Measurements from ENCODE around the gene BICD1. TPM values are rescaled to one million over a fixed set of nuclear protein-coding genes. Genes with fewer than 3 reads are reported as not detected.
"Not testable (repeated sequence)": the region's sequence is repeated elsewhere in the genome, so short reads cannot be mapped to it uniquely, and the experiment has no call there.

The BICD1 gene
- total RNA-seq, 1 donor from 2014 or later: 8.5 TPM

DNA sequence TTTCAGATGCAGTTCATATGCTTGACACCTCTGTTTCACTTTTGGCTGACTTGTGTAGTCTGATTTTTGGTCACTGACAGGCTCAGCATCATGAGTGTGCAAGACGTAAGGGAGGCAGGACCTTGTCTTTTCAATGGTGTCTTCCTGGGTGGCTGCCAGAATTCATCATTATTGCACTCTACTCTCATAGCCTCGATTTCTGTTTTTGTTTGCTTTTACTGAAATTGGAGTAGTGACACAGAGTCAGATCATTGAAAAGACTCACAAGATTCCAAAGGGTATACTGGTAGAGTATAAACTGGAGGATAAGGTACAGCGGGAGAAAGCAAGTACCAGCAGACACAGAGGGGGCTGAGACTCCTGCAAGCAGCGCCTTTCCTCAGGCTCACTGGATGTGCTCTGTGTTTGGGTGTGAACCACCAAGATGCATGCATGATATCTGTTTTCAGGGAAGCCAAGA, 166.4 kb downstream of the BICD1 start:
- no peak for DNase-seq
- Histone ChIP-seq H3K4me1 (peaks cover 16% of the 10 kb centered on the region), H3K27ac (replicated peaks) (no peak overlapping the region), H3K9me3 (replicated peaks) (no peaks in the 10 kb centered on the region), H3K4me3 (no peak overlapping the region), H3K27me3 (ENCODE audit: low read depth) (no peaks in the 10 kb centered on the region), H3K36me3 (no peaks in the 10 kb centered on the region)
- TF ChIP-seq, protein P1, sequence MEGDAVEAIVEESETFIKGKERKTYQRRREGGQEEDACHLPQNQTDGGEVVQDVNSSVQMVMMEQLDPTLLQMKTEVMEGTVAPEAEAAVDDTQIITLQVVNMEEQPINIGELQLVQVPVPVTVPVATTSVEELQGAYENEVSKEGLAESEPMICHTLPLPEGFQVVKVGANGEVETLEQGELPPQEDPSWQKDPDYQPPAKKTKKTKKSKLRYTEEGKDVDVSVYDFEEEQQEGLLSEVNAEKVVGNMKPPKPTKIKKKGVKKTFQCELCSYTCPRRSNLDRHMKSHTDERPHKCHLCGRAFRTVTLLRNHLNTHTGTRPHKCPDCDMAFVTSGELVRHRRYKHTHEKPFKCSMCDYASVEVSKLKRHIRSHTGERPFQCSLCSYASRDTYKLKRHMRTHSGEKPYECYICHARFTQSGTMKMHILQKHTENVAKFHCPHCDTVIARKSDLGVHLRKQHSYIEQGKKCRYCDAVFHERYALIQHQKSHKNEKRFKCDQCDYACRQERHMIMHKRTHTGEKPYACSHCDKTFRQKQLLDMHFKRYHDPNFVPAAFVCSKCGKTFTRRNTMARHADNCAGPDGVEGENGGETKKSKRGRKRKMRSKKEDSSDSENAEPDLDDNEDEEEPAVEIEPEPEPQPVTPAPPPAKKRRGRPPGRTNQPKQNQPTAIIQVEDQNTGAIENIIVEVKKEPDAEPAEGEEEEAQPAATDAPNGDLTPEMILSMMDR (IDR thresholded peaks at IDR 0.05; ENCODE audit: borderline replicate concordance): no peak
- intact Hi-C loops (cut with micrococcal nuclease): no loop called here

DNA sequence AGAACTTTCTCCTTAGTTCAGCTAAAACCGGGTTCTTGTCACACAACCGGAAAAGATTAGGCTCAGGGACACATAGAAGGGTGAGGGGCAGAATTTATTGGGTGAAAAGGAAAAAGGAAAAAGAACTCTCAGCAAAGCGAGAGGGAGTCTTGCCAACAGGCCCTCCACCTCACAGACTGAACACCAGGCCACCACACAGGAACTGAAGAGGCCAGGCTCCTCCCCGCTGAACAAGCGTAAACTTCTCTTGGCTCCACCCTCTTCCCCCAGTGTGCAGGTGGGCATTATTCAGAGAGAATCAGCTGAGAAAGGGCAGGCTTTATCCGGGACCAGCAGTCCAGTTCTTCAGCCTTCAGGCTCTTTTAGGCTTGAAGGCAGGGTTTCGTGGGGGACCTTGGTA, 167.1 kb downstream of the BICD1 start:
- Histone ChIP-seq H3K9me3 (replicated peaks) (no peaks in the 10 kb centered on the region), H3K4me3 (no peak overlapping the region), H3K27me3 (ENCODE audit: low read depth) (no peaks in the 10 kb centered on the region), H3K27ac (replicated peaks) (no peak overlapping the region), H3K36me3 (no peaks in the 10 kb centered on the region), H3K4me1 (peaks cover 16% of the 10 kb centered on the region)
- TF ChIP-seq, protein P1 (IDR thresholded peaks at IDR 0.05; ENCODE audit: borderline replicate concordance): no peak
- intact Hi-C loops (cut with micrococcal nuclease): no loop called here
- DNase-seq: peak; percentile 16

DNA sequence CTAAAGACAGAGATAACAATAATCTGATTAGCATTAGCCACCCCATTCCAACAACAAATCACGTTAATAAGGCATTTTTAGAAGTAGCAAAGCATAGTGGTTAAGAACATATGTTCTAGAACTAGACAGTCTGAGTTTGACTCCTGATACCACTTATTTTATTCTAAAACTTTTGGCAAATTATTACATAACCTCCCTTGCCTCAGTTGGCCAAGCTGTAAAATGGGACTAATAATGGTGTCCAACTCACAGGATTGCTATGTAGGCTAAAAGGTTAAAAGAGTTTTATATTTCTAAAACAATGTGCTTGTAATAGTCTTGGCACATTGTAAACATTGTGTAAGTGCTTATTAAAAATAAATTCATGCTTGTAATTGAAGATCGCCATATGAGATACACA, 168.0 kb downstream of the BICD1 start:
- DNase-seq: no peak
- no peaks in the 10 kb centered on the region for H3K36me3 ChIP-seq
- intact Hi-C loops (cut with micrococcal nuclease): no loop called here
- H3K27me3 ChIP-seq (ENCODE audit: low read depth): no peaks in the 10 kb centered on the region
- no peak overlapping the region for H3K4me3 ChIP-seq
- peaks cover 16% of the 10 kb centered on the region for H3K4me1 ChIP-seq
- TF ChIP-seq, protein P1 (IDR thresholded peaks at IDR 0.05; ENCODE audit: borderline replicate concordance): no peak
- H3K9me3 ChIP-seq (replicated peaks): no peaks in the 10 kb centered on the region
- no peak overlapping the region for H3K27ac ChIP-seq (replicated peaks)

DNA sequence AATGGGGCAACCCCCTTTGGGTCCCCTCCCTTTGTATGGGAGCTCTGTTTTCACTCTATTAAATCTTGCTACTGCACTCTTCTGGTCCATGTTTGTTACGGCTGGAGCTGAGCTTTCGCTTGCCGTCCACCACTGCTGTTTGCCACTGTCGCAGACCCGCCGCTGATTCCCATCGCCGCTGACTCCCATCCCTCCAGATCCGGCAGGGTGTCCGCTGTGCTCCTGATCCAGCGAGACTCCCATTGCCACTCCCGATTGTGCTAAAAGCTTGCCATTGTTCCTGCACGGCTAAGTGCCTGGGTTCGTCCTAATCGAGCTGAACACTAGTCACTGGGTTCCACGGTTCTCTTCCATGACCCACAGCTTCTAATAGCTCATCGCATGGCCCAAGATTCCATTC, 168.9 kb downstream of the BICD1 start:
- H3K27ac ChIP-seq (replicated peaks); H3K27me3 ChIP-seq (ENCODE audit: low read depth); intact Hi-C loops (cut with micrococcal nuclease); H3K9me3 ChIP-seq (replicated peaks); H3K36me3 ChIP-seq; DNase-seq; H3K4me3 ChIP-seq: not testable (repeated sequence)
- H3K4me1 ChIP-seq: peaks cover 16% of the 10 kb centered on the region

DNA sequence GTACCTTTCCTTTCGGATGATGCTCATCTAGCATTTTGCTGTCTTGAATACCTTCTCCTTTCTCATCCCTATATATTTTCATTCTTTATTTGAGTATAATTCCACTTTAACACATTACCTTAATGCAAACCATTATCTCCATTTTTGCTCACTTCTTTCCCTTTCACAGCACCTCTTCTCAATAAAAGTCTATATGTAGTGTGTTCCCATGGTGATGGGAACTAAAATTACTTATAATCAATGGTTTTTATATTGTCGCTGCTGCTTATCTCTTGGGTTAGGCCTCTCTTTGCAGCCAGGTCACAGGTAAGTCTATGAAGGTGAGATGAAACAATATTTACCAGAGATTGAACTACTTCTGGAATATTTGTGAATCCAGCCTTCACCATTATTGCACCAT, 171.1 kb downstream of the BICD1 start:
- Histone ChIP-seq H3K4me1 (no peaks in the 10 kb centered on the region), H3K27ac (replicated peaks) (no peak overlapping the region), H3K36me3 (no peaks in the 10 kb centered on the region), H3K27me3 (ENCODE audit: low read depth) (no peaks in the 10 kb centered on the region), H3K9me3 (replicated peaks) (no peaks in the 10 kb centered on the region), H3K4me3 (no peak overlapping the region)
- intact Hi-C loops (cut with micrococcal nuclease): no loop called here
- TF ChIP-seq, protein P1 (IDR thresholded peaks at IDR 0.05; ENCODE audit: borderline replicate concordance): no peak
- DNase-seq: no peak

DNA sequence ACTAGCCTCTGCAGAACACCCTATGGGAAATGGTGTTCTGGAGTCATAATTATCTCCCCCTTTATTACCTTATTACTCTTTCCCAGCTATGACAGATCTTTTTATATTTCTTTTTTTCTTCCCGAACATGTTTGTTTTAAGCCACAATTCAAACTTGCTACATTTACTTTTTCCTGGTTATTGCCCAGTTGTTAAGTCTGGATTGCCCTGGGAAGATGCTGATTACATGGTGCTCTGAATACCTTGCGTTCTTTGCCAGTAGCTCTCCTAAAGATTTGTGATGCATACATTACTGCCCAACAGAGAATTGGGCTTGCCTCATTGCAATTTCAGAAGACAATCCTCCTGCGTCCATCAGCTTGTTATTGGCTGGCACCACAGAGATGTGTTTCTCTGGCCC, 174.5 kb downstream of the BICD1 start:
- Histone ChIP-seq H3K4me1 (no peaks in the 10 kb centered on the region), H3K36me3 (no peaks in the 10 kb centered on the region)

More for the DNA sequence above, 174.5 kb downstream of the BICD1 start:
- DNase-seq: no peak
- TF ChIP-seq, protein P1 (IDR thresholded peaks at IDR 0.05; ENCODE audit: borderline replicate concordance): no peak
- H3K27ac ChIP-seq (replicated peaks): no peak overlapping the region
- no peaks in the 10 kb centered on the region for H3K27me3 ChIP-seq (ENCODE audit: low read depth)
- no peaks in the 10 kb centered on the region for H3K9me3 ChIP-seq (replicated peaks)
- no peak overlapping the region for H3K4me3 ChIP-seq
- intact Hi-C loops (cut with micrococcal nuclease): no loop called here

All from left ventricle myocardium inferior (tissue), 1 donor.